ENCODE data around the gene LMF1. TPM values are rescaled to one million over a fixed set of nuclear protein-coding genes. Genes with fewer than 3 reads are reported as not detected.

LMF1 gene
- total and polyA plus RNA-seq, 2 of the 4 experiments (the other 2 are of a cell fraction), result 7.7 to 13.1 TPM

DNA sequence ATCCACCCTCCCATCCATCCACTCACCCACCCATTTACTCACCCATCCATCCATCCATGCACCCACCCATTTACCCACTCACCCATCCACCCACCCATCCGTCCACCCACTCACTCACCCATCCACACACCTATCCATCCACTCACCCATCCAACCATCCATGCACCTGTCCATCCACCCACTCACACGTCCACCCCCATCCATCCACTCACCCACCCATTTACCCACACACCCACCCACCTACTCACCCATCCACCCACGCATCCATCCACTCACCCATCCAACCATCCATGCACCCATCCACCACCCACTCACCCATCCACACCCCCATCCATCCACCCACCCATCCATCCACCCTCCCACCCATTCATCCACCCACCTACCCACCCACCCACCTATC lies 22.9 kb upstream of the LMF1 start:
- Histone ChIP-seq H3K4ac (ENCODE audit: low read depth, low read length) (no peak overlapping the region), H4K8ac (ENCODE audit: low read depth in 2 of 2, low read length in 2 of 2) (no peak overlapping the region), H3K36me3 (ENCODE audit: control insufficient read depth, insufficient read depth, low read length) (no peaks in the 10 kb centered on the region), H2AK9ac (replicated peaks; ENCODE audit: low read depth, low read length, poor library complexity) (no peak overlapping the region), H3K14ac (replicated peaks; ENCODE audit: low read depth, low read length) (no peak overlapping the region), H2AK5ac (ENCODE audit: low read depth, low read length) (no peak overlapping the region), H3K4me3 (ENCODE audit: insufficient read depth, low read depth, low read length) (no peak overlapping the region), H2BK15ac (ENCODE audit: low read depth, low read length) (no peak overlapping the region), H3K27ac (ENCODE audit: insufficient read depth, low read length) (no peak overlapping the region), H3K9me3 (ENCODE audit: control insufficient read depth, insufficient read depth, low read length) (peaks cover 27% of the 10 kb centered on the region), H2BK5ac (ENCODE audit: low read depth, low read length, poor library complexity, severe bottlenecking) (peak overlapping the region; percentile 26), H3K9me1 (ENCODE audit: insufficient read depth, low read length) (no peaks in the 10 kb centered on the region), H3K23ac (ENCODE audit: low read depth, low read length) (no peak overlapping the region), H3K4me2 (ENCODE audit: low read depth, low read length) (no peak overlapping the region), H4K20me1 (ENCODE audit: insufficient read depth, low read length) (no peaks in the 10 kb centered on the region), H4K5ac (ENCODE audit: low read depth, low read length) (no peak overlapping the region), H2AFZ (replicated peaks; ENCODE audit: low read length, poor library complexity) (no peak overlapping the region), H2BK20ac (ENCODE audit: low read depth, low read length) (no peak overlapping the region), H3K56ac (ENCODE audit: extremely low read depth, insufficient read depth, low read length) (no peak overlapping the region), H4K91ac (ENCODE audit: insufficient read depth, low read depth, low read length) (no peak overlapping the region), H3K18ac (ENCODE audit: low read depth, low read length) (no peak overlapping the region), H3K79me1 (ENCODE audit: low read depth in 1 of 2, low read length in 2 of 2) (no peaks in the 10 kb centered on the region), H3K9ac (ENCODE audit: low read depth, low read length) (no peak overlapping the region), H3K27me3 (ENCODE audit: control insufficient read depth, insufficient read depth, low read length) (peaks cover 45% of the 10 kb centered on the region), H2BK120ac (ENCODE audit: low read depth, low read length) (no peak overlapping the region), H3K4me1 (ENCODE audit: control insufficient read depth, insufficient read depth, low read length) (no peaks in the 10 kb centered on the region)
- ATAC-seq (ENCODE audit: low read depth) (no peak), DNase-seq (no peak)
- no peak for TF ChIP-seq MAZ (IDR thresholded peaks at IDR 0.05; ENCODE audit: borderline replicate concordance, low read depth, low read length)
- TF ChIP-seq RAD21 (IDR thresholded peaks at IDR 0.05; ENCODE audit: low read length), result no peak
- TF ChIP-seq RCOR1 (IDR thresholded peaks at IDR 0.05; ENCODE audit: insufficient replicate concordance, low read length), result no peak
- no peak for TF ChIP-seq CEBPB (IDR thresholded peaks at IDR 0.05; ENCODE audit: low read depth, low read length)
- TF ChIP-seq CHD1 (IDR thresholded peaks at IDR 0.05; ENCODE audit: low read depth, low read length), result no peak
- no peak for TF ChIP-seq FOS (IDR thresholded peaks at IDR 0.05; ENCODE audit: low read depth, low read length)
- no peak for TF ChIP-seq MAFK (IDR thresholded peaks at IDR 0.05; ENCODE audit: low read depth, low read length)
- TF ChIP-seq SMC3 (IDR thresholded peaks at IDR 0.05; ENCODE audit: low read depth, low read length), result no peak
- no peak for TF ChIP-seq USF2 (IDR thresholded peaks at IDR 0.05; ENCODE audit: low read depth, low read length)
- no peak for TF ChIP-seq NFE2L2 (IDR thresholded peaks at IDR 0.05; ENCODE audit: low read depth, low read length)
- no peak for TF ChIP-seq RFX5 (IDR thresholded peaks at IDR 0.05; ENCODE audit: low read depth, low read length)
- no peak for TF ChIP-seq MXI1 (IDR thresholded peaks at IDR 0.05; ENCODE audit: borderline replicate concordance, low read depth, low read length)
- TF ChIP-seq CTCF (conservative IDR thresholded peaks at IDR 0.05; ENCODE audit: low read depth, low read length), result no peak
- TF ChIP-seq POLR2A (IDR thresholded peaks at IDR 0.05; ENCODE audit: low read depth, low read length), result no peak
- WGBS, 2 experiments (ENCODE audit: extremely low coverage in 2 of 2, insufficient read length in 1 of 2), result 51% methylated on average over 3 of the region's 3 CpGs; no CpG with 5 or more reads in 1 of the 2 experiments
- dilution Hi-C loops (cut with HindIII; ENCODE audit: low sequenced_read_pairs, unreplicated experiment) (no loop called here), in situ Hi-C loops (cut with MboI; ENCODE audit: low sequenced_read_pairs) (no loop called here), intact Hi-C loops (cut with micrococcal nuclease) (no loop called here)
- ChIA-PET CTCF (no interaction called here), POLR2A (ENCODE audit: unreplicated experiment) (no interaction called here)
- BruUV-seq (replicated peaks), result no TSS peak
